Inferior parietal cortex (tissue), 1 donor: Measurements from ENCODE around the gene COX8C.

Experiments
- DNase-seq: peaks from one replicate; pipeline ENCODE4 v3.0.0-alpha.2; 2016; ENCODE audit errors: extremely low spot score

Gene COX8C

DNA sequence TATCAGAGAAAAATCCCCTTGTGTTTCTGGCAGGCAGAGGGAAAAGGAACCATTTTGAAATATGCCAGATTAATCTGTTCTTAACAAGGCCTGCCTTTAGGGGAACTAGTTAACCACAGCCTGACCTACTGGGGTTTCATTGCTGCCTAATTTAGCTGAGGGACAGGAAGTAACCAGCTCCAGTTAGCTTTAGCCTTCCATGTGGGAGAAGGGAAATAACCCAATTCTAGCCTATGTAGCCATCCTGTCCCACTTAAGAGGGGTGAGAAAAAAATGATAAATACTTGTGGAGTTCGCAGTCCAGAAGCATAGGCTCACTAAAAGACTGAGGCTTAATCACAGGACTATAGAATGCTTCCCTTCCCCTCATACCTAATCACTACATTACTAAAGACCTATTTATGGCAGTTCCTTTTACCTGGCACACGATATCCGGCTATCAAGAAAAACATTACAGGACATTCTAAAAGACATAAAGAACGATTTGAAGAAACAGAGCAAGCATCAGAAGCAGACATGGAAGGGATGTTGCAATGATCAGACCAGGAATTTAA, 22.8 kb downstream of the COX8C start:
- DNase-seq: no peak

DNA sequence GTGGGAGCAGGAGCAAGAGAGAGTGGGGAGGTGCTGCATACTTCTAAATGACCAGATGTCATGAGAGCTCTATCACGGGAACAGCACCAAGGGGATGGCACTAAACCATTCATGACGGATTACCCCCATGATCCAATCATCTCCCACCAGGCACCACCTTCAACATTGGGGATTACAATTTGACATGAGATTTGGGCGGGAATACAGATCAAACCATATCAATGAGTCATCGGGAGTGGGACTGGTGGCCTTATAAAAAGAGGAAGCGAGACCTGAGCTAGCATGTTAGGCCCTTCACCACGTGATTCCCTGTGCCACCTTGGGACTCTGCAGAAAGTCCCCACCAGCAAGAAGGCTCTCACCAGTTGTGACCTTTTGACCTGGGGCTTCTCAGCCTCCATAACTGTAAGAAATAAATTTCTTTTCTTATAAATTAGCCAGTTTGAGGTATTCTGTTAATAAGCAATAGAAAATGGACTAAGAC, 28.7 kb downstream of the COX8C start:
- no peak for DNase-seq

DNA sequence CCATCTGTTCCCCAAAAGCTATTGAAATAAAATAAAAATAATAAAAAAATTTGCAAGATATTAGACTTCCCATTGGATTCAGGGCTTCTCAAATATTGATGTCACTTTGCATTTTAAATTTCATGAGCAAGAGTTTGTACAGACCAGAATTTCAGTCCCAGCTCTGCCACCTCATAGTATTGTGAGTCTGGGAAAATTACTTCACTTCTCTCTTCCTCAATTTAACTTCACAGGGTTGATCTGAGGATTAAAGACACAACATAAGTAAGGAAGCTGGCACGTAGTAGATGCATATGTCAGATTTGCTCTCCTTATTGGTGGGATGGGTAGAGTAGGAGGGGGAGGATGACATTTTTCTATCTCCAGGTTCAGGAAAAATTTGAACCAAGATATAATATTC, 32.8 kb downstream of the COX8C start:
- DNase-seq: no peak

DNA sequence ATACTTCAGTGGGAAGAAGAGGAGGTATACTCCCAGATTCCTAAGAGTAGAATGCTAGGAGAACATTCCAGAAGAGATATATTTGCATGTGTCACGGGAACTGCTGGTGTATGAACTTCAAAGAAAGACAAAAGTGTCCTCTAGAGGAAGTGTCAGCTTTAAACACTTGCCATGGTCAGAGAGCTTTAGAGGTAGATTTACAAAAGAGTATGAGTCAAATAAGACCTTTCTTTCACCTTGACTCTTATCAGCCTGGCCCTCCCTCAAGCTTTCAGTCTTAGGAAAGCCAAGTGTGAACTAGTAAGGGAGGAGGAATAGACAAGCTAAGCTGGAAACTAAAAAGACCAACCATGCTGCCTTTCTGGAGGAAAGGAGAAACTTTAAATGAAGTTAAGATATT, 34.7 kb downstream of the COX8C start:
- DNase-seq: no peak

DNA sequence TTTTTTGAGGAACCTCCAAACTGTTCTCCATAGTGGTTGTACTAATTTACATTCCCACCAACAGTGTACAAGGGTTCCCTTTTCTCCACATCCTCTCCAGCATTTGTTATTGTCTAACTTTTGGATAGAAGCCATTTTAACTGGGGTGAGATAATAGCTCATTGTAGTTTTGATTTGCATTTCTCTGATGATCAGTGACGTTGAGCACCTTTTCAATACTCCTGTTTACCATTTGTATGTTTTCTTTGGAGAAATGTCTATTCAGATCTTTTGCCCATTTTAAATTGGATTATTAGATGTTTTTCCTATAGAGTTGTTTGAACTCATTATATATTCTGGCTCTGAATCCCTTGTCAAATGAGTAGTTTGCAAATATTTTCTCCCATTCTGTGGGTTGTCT, 37.3 kb downstream of the COX8C start:
- peak; percentile 74 for DNase-seq

DNA sequence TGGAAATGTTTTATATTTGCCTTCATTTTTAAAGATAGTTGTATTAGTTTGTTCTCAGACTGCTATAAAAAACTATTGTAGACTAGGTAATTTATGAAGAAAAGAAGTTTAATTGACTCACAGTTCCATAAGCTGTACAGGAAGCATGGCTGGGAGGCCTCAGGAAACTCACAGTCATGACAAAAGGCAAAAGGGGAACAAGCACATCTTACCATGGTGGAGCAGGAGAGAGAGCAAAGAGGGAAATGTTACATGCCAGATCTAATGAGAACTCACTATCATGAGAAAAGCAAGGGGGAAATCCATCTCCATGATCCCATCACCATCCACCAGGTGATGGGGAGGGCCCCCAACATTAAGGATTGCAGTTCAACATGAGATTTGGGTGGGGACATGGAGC, 48.2 kb downstream of the COX8C start:
- DNase-seq: no peak

DNA sequence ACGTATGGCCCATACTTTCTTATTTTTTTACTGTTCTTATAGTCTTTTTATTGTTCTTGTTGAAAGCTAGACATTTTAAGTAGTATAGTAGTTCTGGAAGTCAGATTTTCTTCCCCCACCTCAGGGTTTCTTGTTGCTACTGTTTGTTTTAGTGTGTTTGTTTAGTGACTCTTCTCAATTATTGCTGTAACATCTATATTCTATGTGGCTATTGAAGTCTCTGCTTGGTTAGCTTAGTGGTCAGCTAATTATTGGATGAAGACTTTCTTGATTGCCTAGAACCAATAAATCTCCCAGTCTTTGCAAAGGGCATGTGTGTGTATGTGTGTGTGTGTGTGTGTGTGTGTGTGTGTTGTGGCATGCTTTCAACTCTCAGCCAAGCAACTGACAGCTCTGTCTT, 49.5 kb downstream of the COX8C start:
- no peak for DNase-seq
